ENCODE results near the gene KHDRBS1. TPM values are rescaled to one million over a fixed set of nuclear protein-coding genes. Genes with fewer than 3 reads are reported as not detected.

The KHDRBS1 gene
- total and polyA plus RNA-seq, 2 of the 13 experiments (the other 11 are each of a cell fraction or from before 2014, with no cell fraction given) = 25.1 to 39.0 TPM

DNA sequence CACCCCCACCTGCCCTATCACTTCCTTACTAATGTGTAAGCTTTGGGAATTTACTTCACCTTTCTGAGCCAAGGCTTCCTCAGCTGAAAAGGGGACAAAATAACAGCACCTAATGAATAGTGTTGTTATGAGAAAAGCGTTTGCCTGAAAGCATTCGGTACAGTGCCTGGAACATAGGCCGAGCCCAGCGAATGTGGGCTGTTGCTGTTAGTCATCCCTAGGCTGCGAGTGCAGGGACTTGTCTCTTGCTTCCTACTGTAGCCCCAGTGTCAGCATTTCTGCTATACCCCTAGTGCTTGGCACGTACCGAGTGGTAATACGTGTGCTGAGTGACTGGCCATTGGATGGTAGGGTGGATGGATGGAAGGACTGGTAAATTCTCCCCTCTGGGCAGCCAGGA lies 77.5 kb downstream of the KHDRBS1 start:
- Histone ChIP-seq H3K9ac (ENCODE audit: insufficient read depth, low read depth, low read length) (no peak overlapping the region), H3K27ac (ENCODE audit: extremely low read length, insufficient read depth, low read length) (no peak overlapping the region), H3K4me1 (ENCODE audit: insufficient read depth, low read length) (no peaks in the 10 kb centered on the region), H3K36me3 (replicated peaks in 1 of 2; ENCODE audit: control insufficient read depth in 1 of 2, insufficient read depth in 2 of 2, low read length in 2 of 2) (peaks cover 19 to 32% of the 10 kb centered on the region in 2 experiments; a peak in 4 of 5 replicates), H4K20me1 (ENCODE audit: insufficient read depth, low read length) (no peaks in the 10 kb centered on the region), H3K27me3 (ENCODE audit: control insufficient read depth in 1 of 2, insufficient read depth in 2 of 2, low read length in 2 of 2) (no peaks in the 10 kb centered on the region), H3K79me2 (ENCODE audit: insufficient read depth, low read length) (no peaks in the 10 kb centered on the region), H3K4me2 (ENCODE audit: low read depth, low read length) (no peak overlapping the region), H2AFZ (ENCODE audit: low read length) (no peak overlapping the region), H3K4me3 (replicated peaks in 1 of 3; ENCODE audit: insufficient read depth in 1 of 3, low read depth in 2 of 3, low read length in 3 of 3) (no peak overlapping the region), H3K9me3 (ENCODE audit: low read length) (no peaks in the 10 kb centered on the region)
- ATAC-seq = no peak
- DNase-seq (ENCODE audit: low spot score) = no peak
- no peak for TF ChIP-seq HMGA1 (CRISPR knock-in tag; conservative IDR thresholded peaks at IDR 0.05)
- no peak for TF ChIP-seq ATF7-NPFF (CRISPR knock-in tag; IDR thresholded peaks at IDR 0.05; ENCODE audit: low read depth)
- no peak for TF ChIP-seq ZSCAN21 (CRISPR knock-in tag; IDR thresholded peaks at IDR 0.05; ENCODE audit: borderline replicate concordance)
- TF ChIP-seq, protein P1, sequence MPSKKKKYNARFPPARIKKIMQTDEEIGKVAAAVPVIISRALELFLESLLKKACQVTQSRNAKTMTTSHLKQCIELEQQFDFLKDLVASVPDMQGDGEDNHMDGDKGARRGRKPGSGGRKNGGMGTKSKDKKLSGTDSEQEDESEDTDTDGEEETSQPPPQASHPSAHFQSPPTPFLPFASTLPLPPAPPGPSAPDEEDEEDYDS (CRISPR knock-in tag; IDR thresholded peaks at IDR 0.05) = no peak
- TF ChIP-seq KAT7 (CRISPR knock-in tag; IDR thresholded peaks at IDR 0.05; ENCODE audit: borderline replicate concordance) = no peak
- no peak for TF ChIP-seq RFX1 (IDR thresholded peaks at IDR 0.05)
- no peak for TF ChIP-seq ATAD3A (CRISPR knock-in tag; IDR thresholded peaks at IDR 0.05)
- TF ChIP-seq SETDB1 (CRISPR knock-in tag; IDR thresholded peaks at IDR 0.05; ENCODE audit: borderline replicate concordance) = no peak
- TF ChIP-seq POGZ (CRISPR knock-in tag; IDR thresholded peaks at IDR 0.05) = no peak
- no peak for TF ChIP-seq ZBTB42 (CRISPR knock-in tag; IDR thresholded peaks at IDR 0.05)
- no peak for TF ChIP-seq ZNF12 (CRISPR knock-in tag; IDR thresholded peaks at IDR 0.05)
- TF ChIP-seq ATF1 (CRISPR knock-in tag; IDR thresholded peaks at IDR 0.05) = no peak
- TF ChIP-seq, protein P2, sequence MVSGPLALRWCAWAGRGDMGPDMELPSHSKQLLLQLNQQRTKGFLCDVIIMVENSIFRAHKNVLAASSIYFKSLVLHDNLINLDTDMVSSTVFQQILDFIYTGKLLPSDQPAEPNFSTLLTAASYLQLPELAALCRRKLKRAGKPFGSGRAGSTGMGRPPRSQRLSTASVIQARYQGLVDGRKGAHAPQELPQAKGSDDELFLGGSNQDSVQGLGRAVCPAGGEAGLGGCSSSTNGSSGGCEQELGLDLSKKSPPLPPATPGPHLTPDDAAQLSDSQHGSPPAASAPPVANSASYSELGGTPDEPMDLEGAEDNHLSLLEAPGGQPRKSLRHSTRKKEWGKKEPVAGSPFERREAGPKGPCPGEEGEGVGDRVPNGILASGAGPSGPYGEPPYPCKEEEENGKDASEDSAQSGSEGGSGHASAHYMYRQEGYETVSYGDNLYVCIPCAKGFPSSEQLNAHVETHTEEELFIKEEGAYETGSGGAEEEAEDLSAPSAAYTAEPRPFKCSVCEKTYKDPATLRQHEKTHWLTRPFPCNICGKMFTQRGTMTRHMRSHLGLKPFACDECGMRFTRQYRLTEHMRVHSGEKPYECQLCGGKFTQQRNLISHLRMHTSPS (CRISPR knock-in tag; IDR thresholded peaks at IDR 0.05; ENCODE audit: low read depth) = no peak
- no peak for TF ChIP-seq MEIS2 (CRISPR knock-in tag; IDR thresholded peaks at IDR 0.05)
- CTCF ChIA-PET (ENCODE audit: low intra/inter-chr PET ratio, low total read pairs) = no interaction called here
- POLR2A ChIA-PET = interaction anchor here (1.7 kb wide), 1 partner anchor 18 kb away, joined by 5 read pairs; the partner anchor contains the start of gene TMEM39B
- in situ Hi-C loops (cut with HindIII; ENCODE audit: extremely low pct_ligation_motif_present, low pct_unique_long_range_greater_than_20kb) (no loop called here), intact Hi-C loops (cut with micrococcal nuclease; ENCODE audit: unreplicated experiment) (no loop called here)
- no peak for FAIRE-seq
- WGBS (ENCODE audit: low lambda C conversion rate) = 94% methylated on average over 8 of the region's 8 CpGs
- BruUV-seq (replicated peaks) = no TSS peak
